ENCODE data around the gene CHST11. TPM values are rescaled to one million over a fixed set of nuclear protein-coding genes. Genes with fewer than 3 reads are reported as not detected.

CHST11 gene
- total and polyA plus RNA-seq, 3 donors from 2014 or later, result 5.1 to 36.9 (median 23.9) TPM

DNA sequence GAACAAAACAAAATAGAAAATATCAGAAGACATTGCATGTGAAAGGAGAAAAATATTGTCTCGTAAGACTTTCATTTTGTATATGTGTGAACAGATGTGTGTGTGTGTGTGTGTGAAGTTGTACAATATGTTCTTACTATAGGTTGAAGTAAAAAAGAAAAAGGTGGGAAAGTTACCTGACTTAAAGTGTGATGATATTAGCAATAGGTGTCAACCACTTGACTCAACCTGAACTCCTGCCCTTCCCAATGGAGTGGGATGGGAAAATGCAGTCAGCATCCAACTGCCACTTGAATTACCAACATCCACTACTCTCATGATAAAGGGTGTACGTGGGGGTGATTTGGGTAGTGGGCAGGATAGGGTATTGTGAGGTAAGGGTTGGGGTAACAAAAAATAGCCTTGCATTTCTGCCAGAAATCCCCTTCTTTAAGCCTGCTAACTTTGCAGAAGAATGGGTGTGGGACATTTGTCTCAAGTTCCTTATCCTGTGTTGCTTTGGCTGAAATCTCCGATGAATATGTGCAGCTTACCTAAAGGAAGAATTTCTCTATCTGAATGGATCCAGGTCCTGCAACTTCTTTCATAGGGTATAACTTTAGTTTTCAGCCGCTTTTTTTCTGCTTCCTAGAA lies 181.6 kb downstream of the CHST11 start:
- no peaks in the 10 kb centered on the region for H3K36me3 ChIP-seq (ENCODE audit: low read depth, missing control alignments)
- no peak overlapping the region for H3K4me3 ChIP-seq
- H3K9me3 ChIP-seq, result no peaks in the 10 kb centered on the region
- WGBS, 2 donors, result 95 to 97% methylated on average over 4 of the region's 4 CpGs
- no peak for DNase-seq
- H3K4me1 ChIP-seq, result no peaks in the 10 kb centered on the region
- no peaks in the 10 kb centered on the region for H3K27me3 ChIP-seq
- H3K27ac ChIP-seq, result no peak overlapping the region
- intact Hi-C loops (cut with DNase I; ENCODE audit: low total_unique reads), result no loop called here
- TF ChIP-seq, protein P1, sequence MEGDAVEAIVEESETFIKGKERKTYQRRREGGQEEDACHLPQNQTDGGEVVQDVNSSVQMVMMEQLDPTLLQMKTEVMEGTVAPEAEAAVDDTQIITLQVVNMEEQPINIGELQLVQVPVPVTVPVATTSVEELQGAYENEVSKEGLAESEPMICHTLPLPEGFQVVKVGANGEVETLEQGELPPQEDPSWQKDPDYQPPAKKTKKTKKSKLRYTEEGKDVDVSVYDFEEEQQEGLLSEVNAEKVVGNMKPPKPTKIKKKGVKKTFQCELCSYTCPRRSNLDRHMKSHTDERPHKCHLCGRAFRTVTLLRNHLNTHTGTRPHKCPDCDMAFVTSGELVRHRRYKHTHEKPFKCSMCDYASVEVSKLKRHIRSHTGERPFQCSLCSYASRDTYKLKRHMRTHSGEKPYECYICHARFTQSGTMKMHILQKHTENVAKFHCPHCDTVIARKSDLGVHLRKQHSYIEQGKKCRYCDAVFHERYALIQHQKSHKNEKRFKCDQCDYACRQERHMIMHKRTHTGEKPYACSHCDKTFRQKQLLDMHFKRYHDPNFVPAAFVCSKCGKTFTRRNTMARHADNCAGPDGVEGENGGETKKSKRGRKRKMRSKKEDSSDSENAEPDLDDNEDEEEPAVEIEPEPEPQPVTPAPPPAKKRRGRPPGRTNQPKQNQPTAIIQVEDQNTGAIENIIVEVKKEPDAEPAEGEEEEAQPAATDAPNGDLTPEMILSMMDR (IDR thresholded peaks at IDR 0.05), result no peak
- TF ChIP-seq POLR2A (IDR thresholded peaks at IDR 0.05), result no peak

GRCh38 chr12:104638851-104639240 lies 182.1 kb downstream of the CHST11 start:
- intact Hi-C loops (cut with DNase I; ENCODE audit: low total_unique reads), result no loop called here
- H3K27ac ChIP-seq, result no peak overlapping the region
- H3K4me1 ChIP-seq, result no peaks in the 10 kb centered on the region
- no peaks in the 10 kb centered on the region for H3K36me3 ChIP-seq (ENCODE audit: low read depth, missing control alignments)
- no peaks in the 10 kb centered on the region for H3K27me3 ChIP-seq
- WGBS, 2 donors, result 82 to 84% methylated on average over 3 of the region's 3 CpGs
- H3K9me3 ChIP-seq, result no peaks in the 10 kb centered on the region
- DNase-seq, result no peak
- H3K4me3 ChIP-seq, result no peak overlapping the region
- TF ChIP-seq, protein P1 (IDR thresholded peaks at IDR 0.05), result no peak

DNA sequence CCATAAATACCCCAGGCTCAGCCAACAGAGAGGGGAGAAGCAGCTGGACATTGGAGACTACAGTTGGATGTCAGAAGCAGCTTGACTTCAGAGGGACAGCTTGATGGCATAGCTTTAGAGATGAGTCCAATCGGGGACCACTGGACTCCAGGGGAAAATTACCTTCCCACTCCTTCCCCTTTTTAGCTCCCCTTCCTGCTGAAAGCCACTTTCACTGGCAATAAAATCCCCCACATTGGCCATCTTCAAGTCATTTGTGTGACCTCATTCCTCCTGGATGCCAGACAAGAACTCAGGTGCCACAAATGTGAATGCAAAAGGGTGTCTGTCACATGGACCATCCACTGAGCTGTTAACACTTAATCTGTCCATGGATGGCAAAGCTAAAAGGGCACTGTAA lies 184.2 kb downstream of the CHST11 start:
- DNase-seq, result no peak
- Histone ChIP-seq H3K4me1 (no peaks in the 10 kb centered on the region), H3K4me3 (no peak overlapping the region), H3K27me3 (no peaks in the 10 kb centered on the region), H3K36me3 (ENCODE audit: low read depth, missing control alignments) (no peaks in the 10 kb centered on the region), H3K9me3 (no peaks in the 10 kb centered on the region), H3K27ac (no peak overlapping the region)
- 88 to 92% methylated on average over 1 of the region's 1 CpG for WGBS, 2 donors
- intact Hi-C loops (cut with DNase I; ENCODE audit: low total_unique reads), result no loop called here
- TF ChIP-seq POLR2A (IDR thresholded peaks at IDR 0.05), result no peak
- TF ChIP-seq, protein P1 (IDR thresholded peaks at IDR 0.05), result no peak

DNA sequence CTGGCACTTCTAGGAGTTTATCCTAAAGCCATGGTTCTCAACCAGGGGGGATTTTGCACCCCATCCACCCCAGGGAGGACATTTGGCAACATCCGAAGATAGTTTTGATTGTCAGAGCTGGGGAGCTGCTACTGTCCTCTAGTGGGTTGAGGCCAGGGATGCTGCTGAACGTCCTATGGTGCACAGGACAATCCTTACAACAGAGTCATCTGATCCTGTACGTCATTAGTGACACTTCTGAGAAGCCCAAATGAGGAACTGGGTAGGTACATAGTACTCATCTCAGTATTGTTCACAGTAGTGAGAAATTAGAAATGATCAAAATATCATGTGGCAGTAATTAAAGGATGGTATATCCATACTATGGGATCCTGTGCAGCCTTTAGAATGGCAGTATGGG lies 185.1 kb downstream of the CHST11 start:
- WGBS, 2 donors, result 69 to 82% methylated on average over 3 of the region's 3 CpGs
- H3K27ac ChIP-seq, result no peak overlapping the region
- no peaks in the 10 kb centered on the region for H3K36me3 ChIP-seq (ENCODE audit: low read depth, missing control alignments)
- no peak for DNase-seq
- no peaks in the 10 kb centered on the region for H3K4me1 ChIP-seq
- intact Hi-C loops (cut with DNase I; ENCODE audit: low total_unique reads), result no loop called here
- TF ChIP-seq, protein P1 (IDR thresholded peaks at IDR 0.05), result no peak
- TF ChIP-seq POLR2A (IDR thresholded peaks at IDR 0.05), result no peak
- H3K27me3 ChIP-seq, result no peaks in the 10 kb centered on the region
- H3K4me3 ChIP-seq, result no peak overlapping the region
- H3K9me3 ChIP-seq, result no peaks in the 10 kb centered on the region
